AG09309 (cell line): ENCODE data around the gene DENND1A.
"Not testable (repeated sequence)": the region's sequence is repeated elsewhere in the genome, so short reads cannot be mapped to it uniquely, and the experiment has no call there.

Experiments
- DNase-seq: peaks from one replicate; pipeline ENCODE4 v3.0.0-alpha.2; 2010; ENCODE audit warnings: low read depth
- H3K4me3 ChIP-seq: 2 replicates; pipeline ENCODE4 v1.5.1; 2011; ENCODE audit warnings: mild to moderate bottlenecking, low read depth, low read length, moderate library complexity; ENCODE audit not compliant: control insufficient read depth
- TF ChIP-seq, protein P1 (sequence below): IDR thresholded peaks from 2 replicates; pipeline ENCODE4 v1.5.1; 2011; ENCODE audit warnings: mild to moderate bottlenecking, low read depth, low read length, inconsistent platforms; ENCODE audit not compliant: insufficient read depth, control insufficient read depth; ENCODE audit errors: missing control alignments

Gene DENND1A

GRCh38 chr9:123940721-123941523 lies 11.0 kb upstream of the DENND1A start:
- no peak overlapping the region for H3K4me3 ChIP-seq
- no peak for DNase-seq
- TF ChIP-seq, protein P1, sequence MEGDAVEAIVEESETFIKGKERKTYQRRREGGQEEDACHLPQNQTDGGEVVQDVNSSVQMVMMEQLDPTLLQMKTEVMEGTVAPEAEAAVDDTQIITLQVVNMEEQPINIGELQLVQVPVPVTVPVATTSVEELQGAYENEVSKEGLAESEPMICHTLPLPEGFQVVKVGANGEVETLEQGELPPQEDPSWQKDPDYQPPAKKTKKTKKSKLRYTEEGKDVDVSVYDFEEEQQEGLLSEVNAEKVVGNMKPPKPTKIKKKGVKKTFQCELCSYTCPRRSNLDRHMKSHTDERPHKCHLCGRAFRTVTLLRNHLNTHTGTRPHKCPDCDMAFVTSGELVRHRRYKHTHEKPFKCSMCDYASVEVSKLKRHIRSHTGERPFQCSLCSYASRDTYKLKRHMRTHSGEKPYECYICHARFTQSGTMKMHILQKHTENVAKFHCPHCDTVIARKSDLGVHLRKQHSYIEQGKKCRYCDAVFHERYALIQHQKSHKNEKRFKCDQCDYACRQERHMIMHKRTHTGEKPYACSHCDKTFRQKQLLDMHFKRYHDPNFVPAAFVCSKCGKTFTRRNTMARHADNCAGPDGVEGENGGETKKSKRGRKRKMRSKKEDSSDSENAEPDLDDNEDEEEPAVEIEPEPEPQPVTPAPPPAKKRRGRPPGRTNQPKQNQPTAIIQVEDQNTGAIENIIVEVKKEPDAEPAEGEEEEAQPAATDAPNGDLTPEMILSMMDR: no peak

DNA sequence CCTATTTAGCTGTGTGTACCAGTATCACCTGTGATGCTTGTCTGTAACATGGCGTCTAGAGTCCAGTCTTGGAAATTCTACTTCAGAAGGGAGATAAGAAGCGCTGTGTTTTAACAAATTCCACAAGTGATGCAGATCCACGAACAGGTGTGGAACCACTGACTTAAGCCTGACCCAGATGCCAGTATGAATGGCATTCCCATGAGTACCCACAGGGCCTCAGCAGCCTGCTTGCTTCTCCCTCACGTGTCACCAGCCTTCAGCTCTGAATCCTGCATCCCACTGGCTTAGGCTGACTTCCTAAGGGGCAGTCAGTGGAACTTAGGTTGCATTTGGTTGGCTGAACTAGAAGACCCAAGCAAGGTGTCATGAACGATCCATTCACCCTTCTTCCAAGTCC lies 8.5 kb upstream of the DENND1A start:
- H3K4me3 ChIP-seq: no peak overlapping the region
- DNase-seq: no peak
- TF ChIP-seq, protein P1: no peak

DNA sequence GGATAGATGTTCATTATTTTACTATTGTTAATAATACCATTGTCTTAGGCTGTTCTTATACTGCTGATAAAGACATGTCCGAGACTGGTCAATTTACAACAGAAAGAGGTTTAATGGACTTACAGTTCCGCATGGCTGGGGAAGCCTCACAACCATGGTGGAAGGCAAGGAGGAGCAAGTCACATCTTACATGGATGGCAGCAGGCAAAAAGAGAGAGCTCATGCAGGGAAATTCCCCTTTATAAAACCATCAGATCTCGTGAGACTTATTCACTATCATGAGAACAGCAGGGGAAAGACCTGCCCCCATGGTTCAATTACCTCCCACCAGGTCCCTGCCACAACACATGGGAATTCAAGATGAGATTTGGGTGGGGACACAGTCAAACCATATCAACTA lies 6.6 kb upstream of the DENND1A start:
- not testable (repeated sequence) for DNase-seq

DNA sequence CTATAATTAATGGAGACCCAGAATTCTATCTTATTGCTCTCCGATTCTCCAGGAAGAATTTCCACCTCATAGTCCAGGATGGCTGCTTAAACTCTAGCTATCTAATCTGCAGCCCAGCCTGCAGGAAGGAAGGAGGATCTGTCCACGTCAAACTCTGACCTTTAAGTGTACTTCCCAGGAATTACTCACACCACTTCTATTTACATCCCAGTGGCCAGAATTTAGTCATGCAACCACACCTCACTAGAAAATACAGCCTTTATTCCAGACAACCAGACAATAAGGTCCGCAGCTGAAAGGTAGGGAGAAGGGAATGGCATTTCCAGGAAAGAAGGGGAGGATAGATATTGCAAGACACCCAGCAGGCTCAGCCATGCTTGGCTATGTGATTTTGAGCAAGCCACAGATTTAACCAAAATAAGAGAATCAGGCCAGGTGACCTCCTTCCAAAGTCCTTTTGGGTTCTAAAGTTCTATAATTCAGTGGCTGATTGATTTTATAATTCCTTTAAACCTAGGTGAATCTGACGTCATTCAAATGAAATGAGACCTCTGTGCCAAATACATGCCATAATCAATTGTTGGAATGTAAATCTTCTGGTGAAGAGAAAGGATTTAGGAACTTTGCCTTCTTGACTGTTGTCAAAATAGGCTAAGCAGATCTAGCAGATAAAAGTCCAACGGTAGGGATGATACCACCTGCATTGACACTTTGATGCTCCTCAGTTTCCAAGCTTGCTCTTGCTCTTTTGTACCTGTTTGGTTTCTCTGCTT lies 3.7 kb upstream of the DENND1A start:
- DNase-seq: no peak
- H3K4me3 ChIP-seq: no peak overlapping the region
- TF ChIP-seq, protein P1: no peak

More for the DNA sequence above, 6.6 kb upstream of the DENND1A start:
- H3K4me3 ChIP-seq: not testable (repeated sequence)

DNA sequence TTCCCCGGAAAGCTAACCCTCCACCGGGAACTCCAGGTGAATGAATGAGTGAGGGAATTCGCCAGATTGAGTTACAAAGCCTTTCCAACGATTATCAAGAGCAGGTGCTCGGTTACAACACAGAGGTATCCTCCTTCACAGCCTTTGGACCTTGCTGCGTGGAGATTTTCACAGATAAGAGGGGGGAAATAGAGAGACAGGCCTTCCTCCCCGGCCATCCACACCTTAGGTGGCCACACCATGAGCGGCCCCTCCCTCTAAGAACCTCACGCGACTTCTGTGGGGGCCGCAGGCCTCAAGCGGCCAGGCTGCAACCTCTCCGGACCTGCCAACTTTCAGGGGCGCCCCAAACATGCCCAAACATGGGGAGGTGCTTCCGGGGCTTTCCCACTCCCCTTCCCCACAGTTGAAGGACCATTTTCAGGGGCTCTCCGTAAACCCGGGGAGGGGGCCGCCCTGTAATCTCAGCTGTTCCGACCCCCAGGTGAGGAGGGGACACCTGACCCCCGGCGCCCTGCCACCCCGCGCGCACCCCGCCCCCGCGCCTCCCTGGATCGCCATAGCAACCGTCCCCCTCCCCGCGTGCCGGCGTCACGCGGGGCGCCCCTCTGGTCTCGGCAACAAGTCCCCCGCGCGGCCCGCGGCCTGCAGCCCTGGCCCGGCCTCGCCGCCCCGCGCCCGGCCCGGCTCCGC lies 603 bp downstream of the DENND1A start:
- TF ChIP-seq, protein P1: no peak
- no peak for DNase-seq
- H3K4me3 ChIP-seq: peak overlapping the region; percentile 84

GRCh38 chr9:123928533-123929176 lies 1.3 kb downstream of the DENND1A start:
- H3K4me3 ChIP-seq: peak overlapping the region; percentile 84
- TF ChIP-seq, protein P1: no peak
- DNase-seq: no peak
